Measurements from ENCODE around the gene AKAP17A. TPM values are rescaled to one million over a fixed set of nuclear protein-coding genes. Genes with fewer than 3 reads are reported as not detected.

Gene AKAP17A
- polyA plus RNA-seq, 3 donors = 8.9 to 118 (median 13.6) TPM

DNA sequence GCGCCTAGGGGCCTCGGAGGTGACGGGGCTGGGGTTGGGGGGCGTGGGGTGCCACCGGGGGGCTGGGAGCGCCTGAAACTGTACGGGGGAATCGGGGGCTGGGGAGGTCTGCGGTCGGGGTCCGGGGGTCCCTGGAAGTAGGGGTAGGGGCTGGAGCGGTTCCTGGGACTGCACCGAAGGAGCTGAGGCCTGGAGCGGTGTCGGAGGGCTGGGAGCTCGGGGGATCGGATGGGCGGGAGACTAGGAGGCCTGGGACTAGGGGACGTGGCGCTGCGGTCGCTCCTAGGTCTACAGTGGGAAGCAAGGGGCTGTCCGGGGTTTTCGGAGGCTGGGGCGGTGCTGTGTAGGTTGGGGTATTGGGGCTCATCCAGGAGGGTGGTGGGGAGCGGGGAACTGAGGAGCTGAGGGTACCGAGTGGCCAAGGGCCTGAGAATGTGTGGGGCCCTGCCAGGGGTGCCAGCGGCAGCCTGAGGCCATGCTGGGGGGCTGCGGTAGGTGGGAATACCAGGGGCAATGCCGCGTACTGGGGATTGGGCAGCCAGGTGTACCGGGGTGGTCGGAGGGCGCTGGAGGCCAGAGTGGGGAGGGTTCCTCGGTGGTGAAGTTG is 562 bp downstream of the AKAP17A start:
- peak overlapping the region; percentile 95 to 97 for H3K4me3 Mint-ChIP-seq
- peak overlapping the region; percentile 90 to 98 (median 93) for H3K27ac Mint-ChIP-seq
- Histone ChIP-seq H3K9me3 (replicated peaks in 1 of 2; ENCODE audit: control insufficient read depth in 1 of 2, insufficient read depth in 1 of 2, low read length in 2 of 2) (no peaks in the 10 kb centered on the region), H3K4me2 (replicated peaks; ENCODE audit: extremely low read depth, low read length, poor library complexity, severe bottlenecking) (peak overlapping the region; percentile 99), H3K27me3 (ENCODE audit: control insufficient read depth in 2 of 2, insufficient read depth in 2 of 2, low read length in 2 of 2) (no peaks in the 10 kb centered on the region), H3K4me3 (replicated peaks in 1 of 3; ENCODE audit: low read depth in 2 of 3, low read length in 3 of 3) (peak overlapping the region; percentile 71 to 97 (median 94)), H3K36me3 (replicated peaks in 1 of 2; ENCODE audit: control insufficient read depth in 1 of 2, insufficient read depth in 2 of 2, low read length in 2 of 2) (peaks cover 30 to 38% of the 10 kb centered on the region in 2 donors), H2AFZ (ENCODE audit: insufficient read depth, low read depth, low read length, poor library complexity, severe bottlenecking) (peak overlapping the region; percentile 63), H3K4me1 (ENCODE audit: control insufficient read depth in 1 of 2, insufficient read depth in 2 of 2, low read length in 2 of 2) (peaks cover 17 to 22% of the 10 kb centered on the region in 2 donors), H3K9ac (ENCODE audit: insufficient read depth, low read length, poor library complexity, severe bottlenecking) (peak overlapping the region; percentile 91), H3K79me2 (ENCODE audit: insufficient read depth, low read length) (peaks cover 54% of the 10 kb centered on the region), H4K20me1 (ENCODE audit: insufficient read depth, low read length) (peaks cover 51% of the 10 kb centered on the region), H3K27ac (ENCODE audit: low read depth in 1 of 2, low read length in 2 of 2) (peak overlapping the region; percentile 72 to 89)
- H3K4me1 Mint-ChIP-seq = peaks cover 20% of the 10 kb centered on the region
- no peak for DNase-seq
- TF ChIP-seq, protein P1, sequence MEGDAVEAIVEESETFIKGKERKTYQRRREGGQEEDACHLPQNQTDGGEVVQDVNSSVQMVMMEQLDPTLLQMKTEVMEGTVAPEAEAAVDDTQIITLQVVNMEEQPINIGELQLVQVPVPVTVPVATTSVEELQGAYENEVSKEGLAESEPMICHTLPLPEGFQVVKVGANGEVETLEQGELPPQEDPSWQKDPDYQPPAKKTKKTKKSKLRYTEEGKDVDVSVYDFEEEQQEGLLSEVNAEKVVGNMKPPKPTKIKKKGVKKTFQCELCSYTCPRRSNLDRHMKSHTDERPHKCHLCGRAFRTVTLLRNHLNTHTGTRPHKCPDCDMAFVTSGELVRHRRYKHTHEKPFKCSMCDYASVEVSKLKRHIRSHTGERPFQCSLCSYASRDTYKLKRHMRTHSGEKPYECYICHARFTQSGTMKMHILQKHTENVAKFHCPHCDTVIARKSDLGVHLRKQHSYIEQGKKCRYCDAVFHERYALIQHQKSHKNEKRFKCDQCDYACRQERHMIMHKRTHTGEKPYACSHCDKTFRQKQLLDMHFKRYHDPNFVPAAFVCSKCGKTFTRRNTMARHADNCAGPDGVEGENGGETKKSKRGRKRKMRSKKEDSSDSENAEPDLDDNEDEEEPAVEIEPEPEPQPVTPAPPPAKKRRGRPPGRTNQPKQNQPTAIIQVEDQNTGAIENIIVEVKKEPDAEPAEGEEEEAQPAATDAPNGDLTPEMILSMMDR (IDR thresholded peaks at IDR 0.05) = no peak
- no peaks in the 10 kb centered on the region for H3K27me3 Mint-ChIP-seq (ENCODE audit: low read depth in 3 of 3)
- intact Hi-C loops (cut with micrococcal nuclease) = loop anchor here (2.0 to 10.0 kb wide), 3 partner anchors 65 to 197 kb away; partner anchors contain the start of gene SLC25A6 (in 1 of the 2)
- WGBS (ENCODE audit: insufficient coverage) = under 1% methylated on average over 29 of the region's 35 CpGs
- H3K36me3 Mint-ChIP-seq = peaks cover 29 to 35% of the 10 kb centered on the region in 2 donors
- H3K9me3 Mint-ChIP-seq = peaks cover 0 to 2% (median 0%) of the 10 kb centered on the region in 7 donors

DNA sequence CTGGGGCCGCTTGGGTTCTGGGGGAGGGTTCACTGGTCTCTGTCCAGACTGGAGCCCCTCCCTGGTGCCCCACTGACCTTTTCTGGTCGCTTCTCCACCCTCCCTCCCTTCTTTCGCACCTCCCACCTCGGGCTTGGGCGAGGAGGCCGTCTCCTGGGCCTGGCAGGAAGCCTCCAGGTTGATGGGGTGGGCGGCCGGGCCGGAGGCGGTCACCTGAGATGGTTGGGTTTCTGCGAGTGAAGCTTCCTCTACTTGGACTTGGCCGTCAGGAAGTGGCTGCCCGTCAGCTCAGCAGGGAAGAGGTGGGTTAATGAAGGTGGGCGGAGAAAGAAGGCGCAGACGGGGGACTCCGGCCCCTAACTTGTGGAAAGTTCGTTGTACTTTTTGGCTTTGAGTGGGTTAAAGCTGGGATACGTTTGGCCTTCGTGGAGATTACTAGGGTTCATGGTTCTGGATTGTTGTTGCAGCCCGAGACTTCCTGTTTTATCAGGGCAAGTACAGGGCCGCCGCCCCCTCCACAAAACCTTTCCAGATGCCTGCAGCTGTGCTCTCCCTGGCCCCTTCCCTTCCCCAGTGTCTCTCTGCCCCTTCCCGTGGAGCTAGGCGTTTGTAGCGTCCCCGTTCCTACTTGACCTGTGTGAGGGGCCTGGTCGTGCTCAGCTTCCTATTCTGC is 1.2 kb downstream of the AKAP17A start:
- Mint-ChIP-seq H3K9me3 (peaks cover 0 to 2% (median 0%) of the 10 kb centered on the region in 7 donors), H3K27ac (peak overlapping the region; percentile 92 to 98 (median 94)), H3K36me3 (peaks cover 36 to 41% of the 10 kb centered on the region in 2 donors), H3K27me3 (ENCODE audit: low read depth in 3 of 3) (no peaks in the 10 kb centered on the region), H3K4me1 (peaks cover 17% of the 10 kb centered on the region), H3K4me3 (peak overlapping the region; percentile 95 to 97)
- Histone ChIP-seq H3K27ac (ENCODE audit: low read depth in 1 of 2, low read length in 2 of 2) (peak overlapping the region; percentile 72 to 89), H3K27me3 (ENCODE audit: control insufficient read depth in 2 of 2, insufficient read depth in 2 of 2, low read length in 2 of 2) (no peaks in the 10 kb centered on the region), H3K4me2 (replicated peaks; ENCODE audit: extremely low read depth, low read length, poor library complexity, severe bottlenecking) (peak overlapping the region; percentile 99), H3K4me1 (ENCODE audit: control insufficient read depth in 1 of 2, insufficient read depth in 2 of 2, low read length in 2 of 2) (peaks cover 14 to 18% of the 10 kb centered on the region in 2 donors), H3K79me2 (ENCODE audit: insufficient read depth, low read length) (peaks cover 61% of the 10 kb centered on the region), H3K4me3 (replicated peaks in 1 of 3; ENCODE audit: low read depth in 2 of 3, low read length in 3 of 3) (peak overlapping the region; percentile 71 to 97 (median 94)), H3K9ac (ENCODE audit: insufficient read depth, low read length, poor library complexity, severe bottlenecking) (peak overlapping the region; percentile 91), H3K36me3 (replicated peaks in 1 of 2; ENCODE audit: control insufficient read depth in 1 of 2, insufficient read depth in 2 of 2, low read length in 2 of 2) (peaks cover 37 to 44% of the 10 kb centered on the region in 2 donors), H2AFZ (ENCODE audit: insufficient read depth, low read depth, low read length, poor library complexity, severe bottlenecking) (peak overlapping the region; percentile 63), H3K9me3 (replicated peaks in 1 of 2; ENCODE audit: control insufficient read depth in 1 of 2, insufficient read depth in 1 of 2, low read length in 2 of 2) (no peaks in the 10 kb centered on the region), H4K20me1 (ENCODE audit: insufficient read depth, low read length) (peaks cover 57% of the 10 kb centered on the region)
- TF ChIP-seq, protein P1 (IDR thresholded peaks at IDR 0.05) = no peak
- WGBS (ENCODE audit: insufficient coverage) = under 1% methylated on average over 15 of the region's 28 CpGs
- DNase-seq = peak; percentile 35 to 53 (median 50)
- intact Hi-C loops (cut with micrococcal nuclease) = loop anchor here in 1 of 2 donors (5.0 to 10.0 kb wide), 2 partner anchors 65 to 198 kb away; partner anchors contain the start of gene SLC25A6

All from CD14-positive monocyte (primary cell).